SK-N-SH (cell line): ENCODE measurements around the gene RAF1. TPM values are rescaled to one million over a fixed set of nuclear protein-coding genes. Genes with fewer than 3 reads are reported as not detected.
"Not testable (repeated sequence)": the region's sequence is repeated elsewhere in the genome, so short reads cannot be mapped to it uniquely, and the experiment has no call there.

Experiments used
- CTCF ChIA-PET: fragments of 300-600, 350-600 bp; formaldehyde crosslinking; extraction: SDS; loops from one replicate; lab custom pipeline; 2021; lab: Yijun Ruan, JAX
- POLR2A ChIA-PET: fragments of 350-600 bp; sonication (Branson Sonifier 250); formaldehyde crosslinking; extraction: SDS; loops from one replicate; lab custom pipeline; 2020; ENCODE audit warnings: antibody characterized with exemption, inconsistent platforms; lab: Yijun Ruan, JAX
- DNase-seq: peaks from one replicate; pipeline ENCODE4 v3.0.0; 2012
- H2AFZ ChIP-seq: fragments of 200-600 bp; sonication (generic); 2 replicates; pipeline ENCODE4 v1.8.1; 2016; ENCODE audit warnings: antibody characterized with exemption, mild to moderate bottlenecking, low read depth
- H3F3A ChIP-seq: fragments of 200-600 bp; sonication (generic); replicated peaks from 2 replicates; pipeline ENCODE3; 2016; ENCODE audit warnings: antibody characterized with exemption, mild to moderate bottlenecking; ENCODE audit not compliant: insufficient read depth
- H3K27ac ChIP-seq, 2 experiments: fragments of 200-500 bp in 1 of 2; fragments of 200-600 bp in 1 of 2; sonication (Bioruptor generic) in 1 of 2; sonication (generic), shearing (Covaris generic) in 1 of 2; 2 replicates each; pipeline versions ENCODE4 v1.5.1 to v1.6.1; 2014 to 2016; ENCODE audit warnings: low read depth in 2 of 2, inconsistent platforms in 1 of 2, low read length in 1 of 2, mild to moderate bottlenecking in 1 of 2, mixed read lengths in 1 of 2
- H3K27me3 ChIP-seq: fragments of 200-600 bp; sonication (generic), shearing (Covaris generic); 2 replicates; pipeline ENCODE4 v1.6.1; 2016; ENCODE audit warnings: mixed run types; ENCODE audit not compliant: insufficient read depth
- H3K36me3 ChIP-seq, 2 experiments: fragments of 200-500 bp in 1 of 2; fragments of 200-600 bp in 1 of 2; sonication (Bioruptor generic) in 1 of 2; sonication (generic) in 1 of 2; replicated peaks in 1 of 2; 2 replicates each; pipeline versions ENCODE3 to v1.5.1; 2014 to 2016; ENCODE audit warnings: low read length in 1 of 2, mild to moderate bottlenecking in 1 of 2; ENCODE audit not compliant: insufficient read depth in 2 of 2, control insufficient read depth in 1 of 2
- H3K4me1 ChIP-seq, 2 experiments: fragments of 200-500 bp in 1 of 2; fragments of 200-600 bp in 1 of 2; sonication (Bioruptor generic) in 1 of 2; sonication (generic), shearing (Covaris generic) in 1 of 2; 2 replicates each; pipeline versions ENCODE4 v1.5.1 to v1.6.1; 2014 to 2016; ENCODE audit warnings: low read depth in 1 of 2, low read length in 1 of 2, mixed run types in 1 of 2; ENCODE audit not compliant: insufficient read depth in 2 of 2, control insufficient read depth in 1 of 2
- H3K4me2 ChIP-seq: fragments of 200-600 bp; sonication (generic), shearing (Covaris generic); 2 replicates; pipeline ENCODE4 v1.6.1; 2017; ENCODE audit warnings: mixed run types
- H3K4me3 ChIP-seq, 2 experiments: fragments of 200-500 bp in 1 of 2; fragments of 200-600 bp in 1 of 2; sonication (Bioruptor generic) in 1 of 2; sonication (generic), shearing (Covaris generic) in 1 of 2; 2 replicates each; pipeline versions ENCODE4 v1.5.1 to v1.8.1; 2014 to 2016; ENCODE audit warnings: low read depth in 2 of 2, inconsistent platforms in 1 of 2, low read length in 1 of 2, mild to moderate bottlenecking in 1 of 2, mixed read lengths in 1 of 2, moderate library complexity in 1 of 2
- H3K79me2 ChIP-seq: fragments of 200-600 bp; sonication (generic); 2 replicates; pipeline ENCODE4 v1.8.1; 2017; ENCODE audit warnings: mild to moderate bottlenecking; ENCODE audit not compliant: insufficient read depth
- H3K9ac ChIP-seq: fragments of 200-600 bp; sonication (generic); 2 replicates; pipeline ENCODE4 v1.6.1; 2017; ENCODE audit warnings: mixed run types
- H3K9me2 ChIP-seq: fragments of 200-600 bp; sonication (generic); 2 replicates; pipeline ENCODE4 v1.6.1; 2017; ENCODE audit warnings: mixed run types
- H3K9me3 ChIP-seq: fragments of 200-600 bp; sonication (generic); 2 replicates; pipeline ENCODE4 v1.6.1; 2017; ENCODE audit warnings: mixed run types, mild to moderate bottlenecking, moderate library complexity
- H4K20me1 ChIP-seq: fragments of 200-600 bp; sonication (generic); 2 replicates; pipeline ENCODE4 v1.6.1; 2017; ENCODE audit warnings: mild to moderate bottlenecking, mixed run types; ENCODE audit not compliant: insufficient read depth
- EZH2phosphoT487 ChIP-seq: fragments of 200-600 bp; sonication (generic); IDR thresholded peaks from 2 replicates; pipeline ENCODE4 v1.6.1; 2017; ENCODE audit warnings: low read depth, mixed run types, mild to moderate bottlenecking, antibody characterized with exemption, moderate library complexity, borderline replicate concordance
- FOSL2 ChIP-seq: IDR thresholded peaks from 2 replicates; pipeline ENCODE4 v1.4.0; 2012; ENCODE audit warnings: low read depth, mild to moderate bottlenecking, moderate library complexity, borderline replicate concordance
- FOXM1 ChIP-seq: IDR thresholded peaks from 2 replicates; pipeline ENCODE4 v1.4.0; 2012; ENCODE audit warnings: low read depth, mild to moderate bottlenecking
- GATA2 ChIP-seq: sonication (generic); formaldehyde crosslinking; IDR thresholded peaks from 2 replicates; pipeline ENCODE4 v1.5.0; 2020; ENCODE audit warnings: mild to moderate bottlenecking, missing genetic modification reagents
- MEF2A ChIP-seq: IDR thresholded peaks from 2 replicates; pipeline ENCODE4 v1.4.0; 2012; ENCODE audit warnings: low read depth, borderline replicate concordance
- MXI1 ChIP-seq: IDR thresholded peaks from 2 replicates; pipeline ENCODE4 v1.6.1; 2012; ENCODE audit warnings: mild to moderate bottlenecking, low read depth, low read length, improper control_type of control experiment
- RAD21 ChIP-seq: IDR thresholded peaks from 2 replicates; pipeline ENCODE4 v1.6.1; 2012; ENCODE audit warnings: mild to moderate bottlenecking, low read length
- YY1 ChIP-seq: IDR thresholded peaks from 2 replicates; pipeline ENCODE4 v1.4.0; 2012; ENCODE audit warnings: low read depth, mild to moderate bottlenecking
- WGBS: methylation state at CpG from one replicate; pipeline ENCODE4 v1.1.6; 2017; ENCODE audit warnings: low lambda C conversion rate; 5-methylcytosine and 5-hydroxymethylcytosine counted together
- polyA plus RNA-seq, 3 experiments: library from polyadenylated mRNA; depleted of rRNA; stranded (reverse); fragments of >200 nt; gene quantifications; 2 replicates each; pipeline ENCODE4 v1.2.3, GENCODE V29; 2012
- TF ChIP-seq, protein P1 (sequence below): IDR thresholded peaks from 2 replicates; pipeline ENCODE4 v1.4.0; 2012; ENCODE audit warnings: low read depth, borderline replicate concordance
- TF ChIP-seq, protein P2 (sequence below): IDR thresholded peaks from 2 replicates; pipeline ENCODE4; 2012

RAF1 gene
- polyA plus RNA-seq, 1 of the 3 experiments (the other 2 are of a cell fraction) = 58.7 TPM

DNA sequence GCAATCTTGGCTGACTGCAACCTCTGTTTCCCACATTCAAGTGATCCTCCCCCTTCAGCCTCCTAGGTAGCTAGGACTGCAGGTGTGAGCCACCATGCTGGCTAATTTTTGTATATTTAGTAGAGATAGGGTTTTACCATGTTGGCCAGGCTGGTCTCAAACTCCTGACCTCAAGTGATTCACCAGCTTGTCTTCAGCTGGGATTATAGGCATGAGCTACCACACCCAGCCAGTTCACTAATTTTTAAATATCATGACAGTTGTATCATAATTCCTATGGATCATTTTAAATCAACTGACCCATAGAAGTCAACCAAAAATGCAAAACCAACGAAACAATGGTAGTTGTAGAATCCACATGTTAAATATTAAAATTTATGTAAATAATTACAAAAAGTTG is 35.1 kb downstream of the RAF1 start (continued):
- TF ChIP-seq, protein P1, sequence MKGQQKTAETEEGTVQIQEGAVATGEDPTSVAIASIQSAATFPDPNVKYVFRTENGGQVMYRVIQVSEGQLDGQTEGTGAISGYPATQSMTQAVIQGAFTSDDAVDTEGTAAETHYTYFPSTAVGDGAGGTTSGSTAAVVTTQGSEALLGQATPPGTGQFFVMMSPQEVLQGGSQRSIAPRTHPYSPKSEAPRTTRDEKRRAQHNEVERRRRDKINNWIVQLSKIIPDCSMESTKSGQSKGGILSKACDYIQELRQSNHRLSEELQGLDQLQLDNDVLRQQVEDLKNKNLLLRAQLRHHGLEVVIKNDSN = no peak

DNA sequence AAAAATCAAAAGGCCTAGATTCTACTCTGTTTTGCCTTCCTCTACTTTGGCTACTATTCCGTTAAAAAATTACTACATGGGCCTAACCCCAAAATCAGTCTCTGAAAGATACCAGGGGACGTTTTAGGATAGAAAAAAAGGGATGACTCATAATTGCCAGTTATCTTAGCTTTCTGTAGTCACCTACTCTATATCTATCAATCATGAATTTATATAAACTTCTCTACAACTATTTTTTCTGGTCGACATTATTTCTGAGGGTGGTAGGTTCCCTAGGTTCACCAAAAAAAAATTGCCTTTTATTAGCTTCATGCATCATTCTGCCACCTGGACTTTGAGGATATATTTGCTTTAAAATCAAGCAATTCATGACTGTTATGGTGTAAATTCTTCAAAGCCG is 36.5 kb downstream of the RAF1 start:
- H3K9me3 ChIP-seq = no peaks in the 10 kb centered on the region
- H3K79me2 ChIP-seq = peaks cover 100% of the 10 kb centered on the region
- TF ChIP-seq MEF2A = no peak
- TF ChIP-seq, protein P2, sequence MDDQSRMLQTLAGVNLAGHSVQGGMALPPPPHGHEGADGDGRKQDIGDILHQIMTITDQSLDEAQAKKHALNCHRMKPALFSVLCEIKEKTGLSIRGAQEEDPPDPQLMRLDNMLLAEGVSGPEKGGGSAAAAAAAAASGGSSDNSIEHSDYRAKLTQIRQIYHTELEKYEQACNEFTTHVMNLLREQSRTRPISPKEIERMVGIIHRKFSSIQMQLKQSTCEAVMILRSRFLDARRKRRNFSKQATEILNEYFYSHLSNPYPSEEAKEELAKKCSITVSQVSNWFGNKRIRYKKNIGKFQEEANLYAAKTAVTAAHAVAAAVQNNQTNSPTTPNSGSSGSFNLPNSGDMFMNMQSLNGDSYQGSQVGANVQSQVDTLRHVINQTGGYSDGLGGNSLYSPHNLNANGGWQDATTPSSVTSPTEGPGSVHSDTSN = no peak
- no peak for TF ChIP-seq FOXM1
- TF ChIP-seq, protein P1 = no peak
- no peak for TF ChIP-seq MXI1
- TF ChIP-seq YY1 = no peak
- no peak for TF ChIP-seq RAD21
- no peak for TF ChIP-seq GATA2 (CRISPR knock-in tag)
- TF ChIP-seq EZH2phosphoT487 = no peak
- no peak for TF ChIP-seq FOSL2
- ChIA-PET POLR2A (no interaction called here), CTCF (no interaction called here)
- H3K36me3 ChIP-seq = no peaks in the 10 kb centered on the region
- no peak for DNase-seq
- 64% methylated on average over 4 of the region's 4 CpGs for WGBS
- no peak overlapping the region for H3K4me3 ChIP-seq
- H3K27me3 ChIP-seq = no peaks in the 10 kb centered on the region
- peaks cover 11% of the 10 kb centered on the region in 2 experiments; a peak in 3 of 4 replicates for H3K4me1 ChIP-seq
- H2AFZ ChIP-seq = no peak overlapping the region
- H3K9me2 ChIP-seq = no peaks in the 10 kb centered on the region
- no peak overlapping the region for H3K9ac ChIP-seq
- H3K4me2 ChIP-seq = no peak overlapping the region
- peaks cover 94% of the 10 kb centered on the region for H4K20me1 ChIP-seq
- H3K27ac ChIP-seq = no peak overlapping the region
- peaks cover 14% of the 10 kb centered on the region for H3F3A ChIP-seq

DNA sequence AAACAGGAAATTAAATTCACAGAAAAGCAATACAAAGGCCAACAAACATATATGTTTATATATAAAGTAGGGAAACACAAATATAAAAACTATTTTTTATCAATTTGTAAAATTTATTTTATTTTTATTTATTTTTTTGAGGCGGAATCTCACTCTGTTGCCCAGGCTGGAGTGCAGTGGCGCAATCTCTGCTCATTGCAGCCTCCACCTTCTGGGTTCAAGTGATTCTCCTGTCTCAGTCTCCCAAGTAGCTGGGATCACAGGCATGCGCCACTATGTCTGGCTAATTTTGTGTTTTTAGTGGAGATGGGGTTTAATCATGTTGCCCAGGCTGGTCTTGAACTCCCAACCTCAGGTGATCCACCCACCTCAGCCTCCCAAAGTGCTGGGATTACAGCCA is 39.0 kb downstream of the RAF1 start:
- CTCF ChIA-PET = interaction anchor here (1.0 kb wide), 1 partner anchor 24 kb away, joined by 3 read pairs; no protein-coding TSS in a partner anchor
- H3K9me3 ChIP-seq, H3K27me3 ChIP-seq, DNase-seq, H3K36me3 ChIP-seq, POLR2A ChIA-PET, H3K4me1 ChIP-seq, H3K4me3 ChIP-seq, H3K9me2 ChIP-seq, H2AFZ ChIP-seq, H3K9ac ChIP-seq, H3K4me2 ChIP-seq, H3K27ac ChIP-seq: not testable (repeated sequence)
- peaks cover 94% of the 10 kb centered on the region for H4K20me1 ChIP-seq
- peaks cover 11% of the 10 kb centered on the region for H3F3A ChIP-seq
- over 99% methylated on average over 3 of the region's 3 CpGs for WGBS
- H3K79me2 ChIP-seq = peaks cover 100% of the 10 kb centered on the region
